B cell (primary cell): Measurements from ENCODE around the gene VASN. TPM values are rescaled to one million over a fixed set of nuclear protein-coding genes. Genes with fewer than 3 reads are reported as not detected.

Experiments
- ATAC-seq: fragments of 200-7000 bp; cut with Tn5 transposase; one replicate; pipeline ENCODE4 v1.10.0; 2021; ENCODE audit warnings: low read depth, mild to moderate bottlenecking, moderate number of reproducible peaks, moderate library complexity
- CTCF ChIA-PET: fragments of 350-600 bp; sonication (Branson Sonifier 250); formaldehyde crosslinking; loops from one replicate; lab custom pipeline; 2021; ENCODE audit warnings: antibody characterized with exemption, inconsistent platforms; lab: Charles Lee
- POLR2A ChIA-PET: fragments of 350-600 bp; sonication (Branson Sonifier 250); formaldehyde crosslinking; loops from one replicate; lab custom pipeline; 2021; ENCODE audit warnings: antibody characterized with exemption; lab: Charles Lee
- DNase-seq: peaks from one replicate; pipeline ENCODE4 v3.0.0; 2013
- H2AFZ ChIP-seq: 2 replicates; pipeline ENCODE4 v1.6.1; 2012; ENCODE audit warnings: mild to moderate bottlenecking, low read depth, low read length; ENCODE audit not compliant: insufficient read depth, poor library complexity, severe bottlenecking
- H3K27ac ChIP-seq, 2 donors: 1 replicate in 1 of 2; 2 replicates in 1 of 2; pipeline ENCODE4 v1.5.1; 2012 to 2013; ENCODE audit warnings: low read length in 2 of 2, mild to moderate bottlenecking in 2 of 2, moderate library complexity in 1 of 2
- H3K27me3 ChIP-seq, 4 experiments: fragments of 200-600 bp in 1 of 4; sonication (generic) in 1 of 4; replicated peaks in 1 of 4; 1 replicate in 2 of 4; 2 replicates in 2 of 4; pipeline versions ENCODE4 v1.6.1 to v1.7.0; 2013 to 2016; ENCODE audit warnings: low read length in 3 of 4, mild to moderate bottlenecking in 2 of 4, mixed read lengths in 1 of 4, moderate library complexity in 1 of 4; ENCODE audit not compliant: insufficient read depth in 4 of 4, control insufficient read depth in 3 of 4; ENCODE audit errors: control extremely low read depth in 1 of 4
- H3K36me3 ChIP-seq, 2 experiments: replicated peaks in 1 of 2; 1 replicate in 1 of 2; 2 replicates in 1 of 2; pipeline versions ENCODE4 v1.6.1 to v1.7.1; 2013; ENCODE audit warnings: low read length in 1 of 2; ENCODE audit not compliant: insufficient read depth in 2 of 2, control insufficient read depth in 1 of 2; ENCODE audit errors: control extremely low read depth in 1 of 2, extremely low read depth in 1 of 2
- H3K4me1 ChIP-seq, 2 donors: fragments of 200-600 bp in 1 of 2; sonication (generic) in 1 of 2; 1 replicate in 1 of 2; 2 replicates in 1 of 2; pipeline versions ENCODE4 v1.5.1 to v1.6.1; 2013 to 2017; ENCODE audit warnings: low read length in 2 of 2; ENCODE audit not compliant: control insufficient read depth in 2 of 2, insufficient read depth in 2 of 2
- H3K4me2 ChIP-seq: replicated peaks from 2 replicates; pipeline ENCODE3; 2012; ENCODE audit warnings: mild to moderate bottlenecking, low read depth, low read length; ENCODE audit not compliant: poor library complexity, severe bottlenecking
- H3K4me3 ChIP-seq, 5 experiments: fragments of 200-600 bp in 1 of 5; sonication (generic) in 1 of 5; 1 replicate in 3 of 5; 2 replicates in 2 of 5; pipeline versions ENCODE4 v1.5.1 to v1.7.0; 2011 to 2016; ENCODE audit warnings: low read length in 4 of 5, mild to moderate bottlenecking in 4 of 5, low read depth in 2 of 5, control low read depth in 1 of 5, moderate library complexity in 1 of 5; ENCODE audit not compliant: insufficient read depth in 1 of 5; ENCODE audit errors: control extremely low read depth in 1 of 5, extremely low read depth in 1 of 5
- H3K79me2 ChIP-seq: fragments of 200-600 bp; sonication (generic); one replicate; pipeline ENCODE4 v1.6.0; 2016; ENCODE audit warnings: low read length; ENCODE audit not compliant: control insufficient read depth, insufficient read depth
- H3K9ac ChIP-seq: fragments of 200-600 bp; sonication (generic); 2 replicates; pipeline ENCODE4 v1.6.1; 2017; ENCODE audit warnings: mild to moderate bottlenecking, low read length, moderate library complexity
- H3K9me3 ChIP-seq, 3 donors: one replicate each; pipeline versions ENCODE4 v1.6.1 to v1.7.1; 2013; ENCODE audit warnings: low read length in 2 of 3; ENCODE audit not compliant: control insufficient read depth in 2 of 3, insufficient read depth in 1 of 3; ENCODE audit errors: control extremely low read depth in 1 of 3
- H4K20me1 ChIP-seq: 2 replicates; pipeline ENCODE4 v1.6.0; 2012; ENCODE audit warnings: mild to moderate bottlenecking, low read length; ENCODE audit not compliant: insufficient read depth, control insufficient read depth, poor library complexity, severe bottlenecking
- H3K27ac Mint-ChIP-seq: one replicate; pipeline ENCODE4 v1.8.0; 2021; ENCODE audit warnings: mixed read lengths
- H3K27me3 Mint-ChIP-seq: one replicate; pipeline ENCODE4 v1.8.0; 2021; ENCODE audit warnings: mixed read lengths
- H3K4me1 Mint-ChIP-seq: one replicate; pipeline ENCODE4 v1.8.0; 2021; ENCODE audit warnings: mixed read lengths
- H3K4me3 Mint-ChIP-seq: one replicate; pipeline ENCODE4 v1.8.0; 2021; ENCODE audit warnings: mixed read lengths
- H3K9me3 Mint-ChIP-seq: one replicate; pipeline ENCODE4 v1.8.0; 2022; ENCODE audit warnings: mixed read lengths; ENCODE audit not compliant: insufficient read depth
- EZH2 ChIP-seq: IDR thresholded peaks from 2 replicates; pipeline ENCODE4 v1.6.1; 2012; ENCODE audit warnings: borderline replicate concordance, low read depth, mild to moderate bottlenecking, moderate library complexity, low read length; ENCODE audit not compliant: insufficient read depth, poor library complexity, severe bottlenecking
- WGBS: methylation state at CpG from one replicate; pipeline ENCODE4 v1.1.5; 2013; ENCODE audit warnings: missing lambda C conversion rate; ENCODE audit not compliant: insufficient coverage; 5-methylcytosine and 5-hydroxymethylcytosine counted together
- intact Hi-C: fragments of 100-400 bp; cut with micrococcal nuclease; formaldehyde crosslinking; loops from one replicate; pipeline ENCODE4 v1.10.0; 2022
- polyA plus RNA-seq: library from polyadenylated mRNA; depleted of rRNA; stranded (reverse); fragments of >200 nt; gene quantifications from 2 replicates; pipeline ENCODE4 v1.2.3, GENCODE V29; 2012
- total RNA-seq, 2 donors: library from RNA; stranded (reverse); fragments of 120-200 nt in 1 of 2; gene quantifications; 1 replicate in 1 of 2; 2 replicates in 1 of 2; pipeline versions ENCODE4 v1.2.3 to v1.2.4, GENCODE V29; 2013 to 2022
- TF ChIP-seq, protein P1 (sequence below): fragments of 200-600 bp; IDR thresholded peaks from one replicate; pipeline ENCODE4 v1.8.0; 2022; ENCODE audit warnings: antibody characterized with exemption, mild to moderate bottlenecking

VASN gene
- total and polyA plus RNA-seq, 2 donors (not counting 1 experiment from before 2014, with no cell fraction given), result 0.57 to 0.76 TPM

GRCh38 chr16:4395055-4395726 is 23.5 kb downstream of the VASN start:
- no peak for DNase-seq
- H3K36me3 ChIP-seq, result peaks cover 5 to 63% of the 10 kb centered on the region in 2 experiments
- no peak overlapping the region for H3K27ac ChIP-seq
- peaks cover 48% of the 10 kb centered on the region for H3K79me2 ChIP-seq
- no peak for ATAC-seq
- H3K4me1 ChIP-seq, result no peaks in the 10 kb centered on the region
- no peaks in the 10 kb centered on the region for H3K27me3 ChIP-seq
- POLR2A ChIA-PET, result no interaction called here
- CTCF ChIA-PET, result interaction anchor here (3.0 kb wide), 1 partner anchor 8 kb away, joined by 16 read pairs; no protein-coding TSS in a partner anchor
- no peaks in the 10 kb centered on the region for H3K9me3 Mint-ChIP-seq
- peaks cover 89% of the 10 kb centered on the region for H4K20me1 ChIP-seq
- no peak overlapping the region for H3K4me3 Mint-ChIP-seq
- H3K27me3 Mint-ChIP-seq, result no peaks in the 10 kb centered on the region
- H3K9me3 ChIP-seq, result no peaks in the 10 kb centered on the region
- intact Hi-C loops, result no loop called here
- no peak overlapping the region for H3K4me2 ChIP-seq
- no peak overlapping the region for H3K27ac Mint-ChIP-seq
- WGBS, result 93% methylated on average over 5 of the region's 9 CpGs
- H3K4me1 Mint-ChIP-seq, result no peaks in the 10 kb centered on the region
- H2AFZ ChIP-seq, result no peak overlapping the region
- no peak overlapping the region for H3K4me3 ChIP-seq
- no peak for TF ChIP-seq EZH2
- TF ChIP-seq, protein P1, sequence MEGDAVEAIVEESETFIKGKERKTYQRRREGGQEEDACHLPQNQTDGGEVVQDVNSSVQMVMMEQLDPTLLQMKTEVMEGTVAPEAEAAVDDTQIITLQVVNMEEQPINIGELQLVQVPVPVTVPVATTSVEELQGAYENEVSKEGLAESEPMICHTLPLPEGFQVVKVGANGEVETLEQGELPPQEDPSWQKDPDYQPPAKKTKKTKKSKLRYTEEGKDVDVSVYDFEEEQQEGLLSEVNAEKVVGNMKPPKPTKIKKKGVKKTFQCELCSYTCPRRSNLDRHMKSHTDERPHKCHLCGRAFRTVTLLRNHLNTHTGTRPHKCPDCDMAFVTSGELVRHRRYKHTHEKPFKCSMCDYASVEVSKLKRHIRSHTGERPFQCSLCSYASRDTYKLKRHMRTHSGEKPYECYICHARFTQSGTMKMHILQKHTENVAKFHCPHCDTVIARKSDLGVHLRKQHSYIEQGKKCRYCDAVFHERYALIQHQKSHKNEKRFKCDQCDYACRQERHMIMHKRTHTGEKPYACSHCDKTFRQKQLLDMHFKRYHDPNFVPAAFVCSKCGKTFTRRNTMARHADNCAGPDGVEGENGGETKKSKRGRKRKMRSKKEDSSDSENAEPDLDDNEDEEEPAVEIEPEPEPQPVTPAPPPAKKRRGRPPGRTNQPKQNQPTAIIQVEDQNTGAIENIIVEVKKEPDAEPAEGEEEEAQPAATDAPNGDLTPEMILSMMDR, result no peak
- no peak overlapping the region for H3K9ac ChIP-seq
